Nephron (organoid): ENCODE measurements around the gene APLP2.
"Not testable (repeated sequence)": the region's sequence is repeated elsewhere in the genome, so short reads cannot be mapped to it uniquely, and the experiment has no call there.

Experiments
- H3K27ac Mint-ChIP-seq, 3 experiments: 2 replicates each; pipeline ENCODE4 v1.8.0; 2020; ENCODE audit warnings: mixed read lengths in 3 of 3, mild to moderate bottlenecking in 2 of 3, moderate library complexity in 1 of 3
- H3K27me3 Mint-ChIP-seq: 2 replicates; pipeline ENCODE4 v1.8.0; 2021; ENCODE audit warnings: low read depth, mild to moderate bottlenecking, moderate library complexity, mixed read lengths
- H3K36me3 Mint-ChIP-seq: 2 replicates; pipeline ENCODE4 v1.8.0; 2020; ENCODE audit warnings: low read depth, mixed read lengths
- H3K4me1 Mint-ChIP-seq: 2 replicates; pipeline ENCODE4 v1.8.0; 2020; ENCODE audit warnings: mixed read lengths
- H3K4me3 Mint-ChIP-seq, 3 experiments: 2 replicates each; pipeline ENCODE4 v1.8.0; 2020; ENCODE audit warnings: mild to moderate bottlenecking in 3 of 3, mixed read lengths in 3 of 3, moderate library complexity in 2 of 3
- H3K9me3 Mint-ChIP-seq: 2 replicates; pipeline ENCODE4 v1.8.0; 2020; ENCODE audit warnings: mixed read lengths
- CTCF ChIP-seq, 3 experiments: fragments of 200-600 bp; sonication (generic); IDR thresholded peaks; one replicate each; pipeline ENCODE4 v1.5.0; 2021; ENCODE audit warnings: antibody characterized with exemption in 3 of 3; ENCODE audit not compliant: unreplicated experiment in 3 of 3

APLP2 gene

GRCh38 chr11:130069659-130070108 lies at the start of gene APLP2:
APLP2 (plus strand) TSS chr11:130069894; CDS start chr11:130069978, 84 bp downstream.
- TF ChIP-seq CTCF (IDR thresholded peaks at IDR 0.05; ENCODE audit: unreplicated experiment in 3 of 3), result no peak
- no peaks in the 10 kb centered on the region for H3K9me3 Mint-ChIP-seq
- no peaks in the 10 kb centered on the region for H3K36me3 Mint-ChIP-seq

GRCh38 chr11:130020323-130020722 lies 49.4 kb upstream of the APLP2 start:
- no peak for TF ChIP-seq CTCF (IDR thresholded peaks at IDR 0.05; ENCODE audit: unreplicated experiment in 3 of 3)
- H3K4me1 Mint-ChIP-seq, result no peaks in the 10 kb centered on the region
- H3K36me3 Mint-ChIP-seq, result no peaks in the 10 kb centered on the region
- peaks cover 8% of the 10 kb centered on the region for H3K9me3 Mint-ChIP-seq
- H3K27ac Mint-ChIP-seq, result peak overlapping the region in 1 of 3 experiments; percentile 7
- peaks cover 3% of the 10 kb centered on the region for H3K27me3 Mint-ChIP-seq
- H3K4me3 Mint-ChIP-seq, result no peak overlapping the region

More at GRCh38 chr11:130069659-130070108, at the start of gene APLP2:
- H3K27ac Mint-ChIP-seq, result peak within 1 kb of the TSS; percentile 82 to 96 (median 94)
- H3K4me1 Mint-ChIP-seq, result peaks cover 21% of the 10 kb centered on the region
- H3K27me3 Mint-ChIP-seq, result no peaks in the 10 kb centered on the region
- peak within 1 kb of the TSS; percentile 92 to 99 (median 97) for H3K4me3 Mint-ChIP-seq

- H3K27ac Mint-ChIP-seq, H3K9me3 Mint-ChIP-seq, H3K4me1 Mint-ChIP-seq, H3K4me3 Mint-ChIP-seq, H3K27me3 Mint-ChIP-seq, H3K36me3 Mint-ChIP-seq: not testable (repeated sequence)
Measured at GRCh38 chr11:130021606-130022005, 48.1 kb upstream of the APLP2 start.

- peaks cover 4% of the 10 kb centered on the region for H3K9me3 Mint-ChIP-seq
- H3K4me1 Mint-ChIP-seq, result no peaks in the 10 kb centered on the region
- peaks cover 3% of the 10 kb centered on the region for H3K27me3 Mint-ChIP-seq
- H3K4me3 Mint-ChIP-seq, result no peak overlapping the region
- no peak overlapping the region for H3K27ac Mint-ChIP-seq
- no peaks in the 10 kb centered on the region for H3K36me3 Mint-ChIP-seq
- TF ChIP-seq CTCF (IDR thresholded peaks at IDR 0.05; ENCODE audit: unreplicated experiment in 3 of 3), result no peak
Measured at GRCh38 chr11:130022799-130023198, 46.9 kb upstream of the APLP2 start.

GRCh38 chr11:130023204-130023603 lies 46.5 kb upstream of the APLP2 start:
- TF ChIP-seq CTCF (IDR thresholded peaks at IDR 0.05; ENCODE audit: unreplicated experiment in 3 of 3), result no peak
- Mint-ChIP-seq H3K4me1 (no peaks in the 10 kb centered on the region), H3K27ac (no peak overlapping the region), H3K36me3 (no peaks in the 10 kb centered on the region), H3K4me3 (no peak overlapping the region), H3K27me3 (peaks cover 3% of the 10 kb centered on the region), H3K9me3 (peaks cover 4% of the 10 kb centered on the region)

GRCh38 chr11:130024361-130024760 lies 45.3 kb upstream of the APLP2 start:
- H3K36me3 Mint-ChIP-seq, result no peaks in the 10 kb centered on the region
- peaks cover 3% of the 10 kb centered on the region for H3K27me3 Mint-ChIP-seq
- no peak for TF ChIP-seq CTCF (IDR thresholded peaks at IDR 0.05; ENCODE audit: unreplicated experiment in 3 of 3)
- no peak overlapping the region for H3K4me3 Mint-ChIP-seq
- H3K27ac Mint-ChIP-seq, result no peak overlapping the region
- peaks cover 4% of the 10 kb centered on the region for H3K9me3 Mint-ChIP-seq
- H3K4me1 Mint-ChIP-seq, result no peaks in the 10 kb centered on the region
